Vagina (tissue), 2 donors: Measurements from ENCODE around the gene SGO1.

Experiments used
- POLR2A ChIP-seq, 2 donors: fragments of 450-650 bp; IDR thresholded peaks; one replicate each; pipeline ENCODE4 v1.6.1; 2017; ENCODE audit warnings: antibody characterized with exemption in 2 of 2, mild to moderate bottlenecking in 2 of 2, moderate library complexity in 2 of 2
- POLR2AphosphoS5 ChIP-seq, 2 donors: sonication (generic); formaldehyde crosslinking; IDR thresholded peaks; one replicate each; pipeline ENCODE4 v1.9.0; 2017; ENCODE audit warnings: antibody characterized with exemption in 2 of 2, mild to moderate bottlenecking in 2 of 2, low read depth in 1 of 2; ENCODE audit not compliant: insufficient read depth in 1 of 2
- TF ChIP-seq, protein P1 (sequence below), 3 experiments: fragments of 450-650 bp in 2 of 3; fragments of 200-600 bp in 1 of 3; sonication (generic) in 1 of 3; IDR thresholded peaks; one replicate each; pipeline ENCODE4 v1.5.1; 2017 to 2019; ENCODE audit warnings: antibody characterized with exemption in 3 of 3, mild to moderate bottlenecking in 2 of 3, moderate library complexity in 2 of 3

DNA sequence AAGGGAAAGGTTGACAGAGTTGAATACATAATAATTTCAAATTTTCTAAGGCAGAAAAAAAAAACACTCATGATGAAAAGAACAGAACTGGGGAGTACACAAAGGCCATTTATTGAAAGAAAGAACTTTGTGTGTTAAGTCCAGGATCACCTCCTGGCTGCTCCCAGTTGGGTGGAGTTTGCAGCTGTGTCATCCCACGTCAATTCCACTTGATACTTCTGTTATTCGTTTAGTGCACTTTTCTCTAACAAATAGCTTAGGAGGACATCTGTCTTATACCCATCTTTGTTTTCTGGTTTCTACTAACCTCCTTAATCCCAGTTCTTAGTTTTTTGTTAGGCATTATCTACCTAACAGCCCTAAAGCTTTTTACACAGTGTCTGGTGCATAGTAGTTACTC, 44.7 kb downstream of the SGO1 start:
- TF ChIP-seq, protein P1, sequence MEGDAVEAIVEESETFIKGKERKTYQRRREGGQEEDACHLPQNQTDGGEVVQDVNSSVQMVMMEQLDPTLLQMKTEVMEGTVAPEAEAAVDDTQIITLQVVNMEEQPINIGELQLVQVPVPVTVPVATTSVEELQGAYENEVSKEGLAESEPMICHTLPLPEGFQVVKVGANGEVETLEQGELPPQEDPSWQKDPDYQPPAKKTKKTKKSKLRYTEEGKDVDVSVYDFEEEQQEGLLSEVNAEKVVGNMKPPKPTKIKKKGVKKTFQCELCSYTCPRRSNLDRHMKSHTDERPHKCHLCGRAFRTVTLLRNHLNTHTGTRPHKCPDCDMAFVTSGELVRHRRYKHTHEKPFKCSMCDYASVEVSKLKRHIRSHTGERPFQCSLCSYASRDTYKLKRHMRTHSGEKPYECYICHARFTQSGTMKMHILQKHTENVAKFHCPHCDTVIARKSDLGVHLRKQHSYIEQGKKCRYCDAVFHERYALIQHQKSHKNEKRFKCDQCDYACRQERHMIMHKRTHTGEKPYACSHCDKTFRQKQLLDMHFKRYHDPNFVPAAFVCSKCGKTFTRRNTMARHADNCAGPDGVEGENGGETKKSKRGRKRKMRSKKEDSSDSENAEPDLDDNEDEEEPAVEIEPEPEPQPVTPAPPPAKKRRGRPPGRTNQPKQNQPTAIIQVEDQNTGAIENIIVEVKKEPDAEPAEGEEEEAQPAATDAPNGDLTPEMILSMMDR (IDR thresholded peaks at IDR 0.05), result no peak
- TF ChIP-seq POLR2AphosphoS5 (IDR thresholded peaks at IDR 0.05; ENCODE audit: insufficient read depth in 1 of 2, low read depth in 1 of 2), result no peak
- TF ChIP-seq POLR2A (IDR thresholded peaks at IDR 0.05), result no peak
